Measurements from ENCODE around the gene CHID1. TPM values are rescaled to one million over a fixed set of nuclear protein-coding genes. Genes with fewer than 3 reads are reported as not detected.

CHID1 gene
- total RNA-seq, result 10 to 100 TPM; 39.4 to 81.4 TPM

GRCh38 chr11:910589-911030, at the start of gene CHID1:
TSS of gene CHID1 (minus strand) at chr11:910810. CDS start at chr11:904816, 5,994 bp downstream.
- peak within 1 kb of the TSS; percentile 75 to 90 for H3K4me3 ChIP-seq
- ATAC-seq (peak; percentile 94), DNase-seq (peak; percentile 88 to 90 (median 89))
- H3K27me3 ChIP-seq, result no peaks in the 10 kb centered on the region
- WGBS, 2 donors, result 0 to 1% methylated on average over 3 to 54 of the region's 59 CpGs
- TF ChIP-seq POLR2A (IDR thresholded peaks at IDR 0.05) (peak in 2 of 3 donors; percentile 49 to 56), CTCF (IDR thresholded peaks at IDR 0.05) (no peak)
- no peaks in the 10 kb centered on the region for H3K36me3 ChIP-seq (replicated peaks in 1 of 2; ENCODE audit: insufficient read depth in 1 of 2, low read depth in 2 of 2)
- peak within 1 kb of the TSS; percentile 85 to 91 (median 88) for H3K27ac ChIP-seq
- H3K9me3 ChIP-seq, result no peaks in the 10 kb centered on the region
- intact Hi-C loops (cut with DNase I), result no loop called here
- H3K4me1 ChIP-seq, result peaks cover 36% of the 10 kb centered on the region

GRCh38 chr11:959608-960007, 49.0 kb upstream of the CHID1 start:
- Histone ChIP-seq H3K4me1 (peaks cover 48% of the 10 kb centered on the region), H3K4me3 (no peak overlapping the region), H3K27me3 (no peaks in the 10 kb centered on the region), H3K36me3 (replicated peaks in 1 of 2; ENCODE audit: insufficient read depth in 1 of 2, low read depth in 2 of 2) (peaks cover 0 to 7% of the 10 kb centered on the region in 2 donors), H3K27ac (peak overlapping the region in 3 of 4 donors; percentile 49 to 73 (median 65)), H3K9me3 (no peaks in the 10 kb centered on the region)
- TF ChIP-seq POLR2A (IDR thresholded peaks at IDR 0.05), result no peak
- peak in 3 of 7 experiments; percentile 19 to 26 (median 25) for TF ChIP-seq CTCF (IDR thresholded peaks at IDR 0.05)
- intact Hi-C loops (cut with DNase I), result no loop called here
- peak in 2 of 4 donors; percentile 37 to 41 for DNase-seq
- ATAC-seq, result peak; percentile 45
- 63 to 64% methylated on average over 8 to 10 of the region's 10 CpGs for WGBS, 2 donors

GRCh38 chr11:959027-959426, 48.4 kb upstream of the CHID1 start:
- no peaks in the 10 kb centered on the region for H3K27me3 ChIP-seq

GRCh38 chr11:958101-958500, 47.5 kb upstream of the CHID1 start:
- Histone ChIP-seq H3K9me3 (no peaks in the 10 kb centered on the region), H3K27me3 (no peaks in the 10 kb centered on the region), H3K4me3 (no peak overlapping the region), H3K36me3 (replicated peaks in 1 of 2; ENCODE audit: insufficient read depth in 1 of 2, low read depth in 2 of 2) (peaks cover 0 to 6% of the 10 kb centered on the region in 2 donors), H3K27ac (no peak overlapping the region), H3K4me1 (peaks cover 58% of the 10 kb centered on the region)
- DNase-seq, result no peak
- ATAC-seq, result no peak
- TF ChIP-seq CTCF (IDR thresholded peaks at IDR 0.05), result no peak
- no peak for TF ChIP-seq POLR2A (IDR thresholded peaks at IDR 0.05)
- intact Hi-C loops (cut with DNase I), result no loop called here
- 94 to 96% methylated on average over 7 of the region's 7 CpGs for WGBS, 2 donors

More at GRCh38 chr11:959027-959426, 48.4 kb upstream of the CHID1 start:
- Histone ChIP-seq H3K9me3 (no peaks in the 10 kb centered on the region), H3K27ac (peak overlapping the region in 3 of 4 donors; percentile 49 to 73 (median 65)), H3K4me1 (peaks cover 49% of the 10 kb centered on the region), H3K4me3 (no peak overlapping the region), H3K36me3 (replicated peaks in 1 of 2; ENCODE audit: insufficient read depth in 1 of 2, low read depth in 2 of 2) (peaks cover 0 to 7% of the 10 kb centered on the region in 2 donors)
- intact Hi-C loops (cut with DNase I), result no loop called here
- WGBS, 2 donors, result 56 to 71% methylated on average over 12 to 14 of the region's 14 CpGs
- ATAC-seq (no peak), DNase-seq (no peak)
- no peak for TF ChIP-seq POLR2A (IDR thresholded peaks at IDR 0.05)
- TF ChIP-seq CTCF (IDR thresholded peaks at IDR 0.05), result no peak

All from body of pancreas (tissue), 4 donors.